ENCODE results near the gene TSPYL1.
"Not testable (repeated sequence)": the region's sequence is repeated elsewhere in the genome, so short reads cannot be mapped to it uniquely, and the experiment has no call there.

TSPYL1 gene

GRCh38 chr6:116279232-116280160, at the start of gene TSPYL1:
TSPYL1 (minus strand) TSS chr6:116279930; CDS start chr6:116279830, 100 bp downstream.
- peak; percentile 94 for DNase-seq (ENCODE audit: low read depth)
- H3K4me3 ChIP-seq (ENCODE audit: low read depth, low read length) = peak within 1 kb of the TSS; percentile 91
- TF ChIP-seq CTCF (IDR thresholded peaks at IDR 0.05; ENCODE audit: control insufficient read depth, extremely low read depth, insufficient read depth) = peak; percentile 38

- no peak overlapping the region for H3K4me3 ChIP-seq (ENCODE audit: low read depth, low read length)
- no peak for TF ChIP-seq CTCF (IDR thresholded peaks at IDR 0.05; ENCODE audit: control insufficient read depth, extremely low read depth, insufficient read depth)
- DNase-seq (ENCODE audit: low read depth) = no peak
These were observed 49.4 kb upstream of the TSPYL1 start for GRCh38 chr6:116329156-116329555.

- no peak overlapping the region for H3K4me3 ChIP-seq (ENCODE audit: low read depth, low read length)
- no peak for DNase-seq (ENCODE audit: low read depth)
- TF ChIP-seq CTCF (IDR thresholded peaks at IDR 0.05; ENCODE audit: control insufficient read depth, extremely low read depth, insufficient read depth) = no peak
These were observed 48.8 kb upstream of the TSPYL1 start for GRCh38 chr6:116328528-116328903.

- TF ChIP-seq CTCF (IDR thresholded peaks at IDR 0.05; ENCODE audit: control insufficient read depth, extremely low read depth, insufficient read depth) = no peak
- DNase-seq (ENCODE audit: low read depth) = no peak
- H3K4me3 ChIP-seq (ENCODE audit: low read depth, low read length) = no peak overlapping the region
These were observed 48.2 kb upstream of the TSPYL1 start for GRCh38 chr6:116327803-116328527.

- no peak for TF ChIP-seq CTCF (IDR thresholded peaks at IDR 0.05; ENCODE audit: control insufficient read depth, extremely low read depth, insufficient read depth)
- H3K4me3 ChIP-seq (ENCODE audit: low read depth, low read length) = no peak overlapping the region
- no peak for DNase-seq (ENCODE audit: low read depth)
These were observed 47.3 kb upstream of the TSPYL1 start for GRCh38 chr6:116326996-116327395.

GRCh38 chr6:116326181-116326671, 46.5 kb upstream of the TSPYL1 start:
- no peak for DNase-seq (ENCODE audit: low read depth)
- no peak overlapping the region for H3K4me3 ChIP-seq (ENCODE audit: low read depth, low read length)
- no peak for TF ChIP-seq CTCF (IDR thresholded peaks at IDR 0.05; ENCODE audit: control insufficient read depth, extremely low read depth, insufficient read depth)

GRCh38 chr6:116325634-116326132, 46.0 kb upstream of the TSPYL1 start:
- H3K4me3 ChIP-seq (ENCODE audit: low read depth, low read length); DNase-seq (ENCODE audit: low read depth): not testable (repeated sequence)

All from LNCaP clone FGC (cell line).